Astrocyte (in vitro differentiated cells and primary cell): Measurements from ENCODE around the gene FGF22.

Experiments
- EZH2 ChIP-seq: IDR thresholded peaks from 2 replicates; pipeline ENCODE4 v1.6.1; 2012; ENCODE audit warnings: mild to moderate bottlenecking, low read length, inconsistent platforms; ENCODE audit not compliant: insufficient read depth
- TF ChIP-seq, protein P1 (sequence below): IDR thresholded peaks from 2 replicates; pipeline ENCODE4 v1.5.1; 2011; ENCODE audit warnings: low read depth, mild to moderate bottlenecking, inconsistent platforms, low read length, moderate library complexity; ENCODE audit not compliant: insufficient read depth

- TF ChIP-seq, protein P1, sequence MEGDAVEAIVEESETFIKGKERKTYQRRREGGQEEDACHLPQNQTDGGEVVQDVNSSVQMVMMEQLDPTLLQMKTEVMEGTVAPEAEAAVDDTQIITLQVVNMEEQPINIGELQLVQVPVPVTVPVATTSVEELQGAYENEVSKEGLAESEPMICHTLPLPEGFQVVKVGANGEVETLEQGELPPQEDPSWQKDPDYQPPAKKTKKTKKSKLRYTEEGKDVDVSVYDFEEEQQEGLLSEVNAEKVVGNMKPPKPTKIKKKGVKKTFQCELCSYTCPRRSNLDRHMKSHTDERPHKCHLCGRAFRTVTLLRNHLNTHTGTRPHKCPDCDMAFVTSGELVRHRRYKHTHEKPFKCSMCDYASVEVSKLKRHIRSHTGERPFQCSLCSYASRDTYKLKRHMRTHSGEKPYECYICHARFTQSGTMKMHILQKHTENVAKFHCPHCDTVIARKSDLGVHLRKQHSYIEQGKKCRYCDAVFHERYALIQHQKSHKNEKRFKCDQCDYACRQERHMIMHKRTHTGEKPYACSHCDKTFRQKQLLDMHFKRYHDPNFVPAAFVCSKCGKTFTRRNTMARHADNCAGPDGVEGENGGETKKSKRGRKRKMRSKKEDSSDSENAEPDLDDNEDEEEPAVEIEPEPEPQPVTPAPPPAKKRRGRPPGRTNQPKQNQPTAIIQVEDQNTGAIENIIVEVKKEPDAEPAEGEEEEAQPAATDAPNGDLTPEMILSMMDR = no peak
- TF ChIP-seq EZH2 = no peak
Observed at GRCh38 chr19:658059-658839, 18.6 kb downstream of the FGF22 start.
